Activated T-cell treated with anti-CD3 and anti-CD28 coated beads for 48 hours (primary cell): ENCODE data around the gene RIPOR3.

ENCODE experiments used
- DNase-seq: peaks from one replicate; pipeline ENCODE4 v3.0.0-alpha.2; 2020; ENCODE audit warnings: low read depth

Gene RIPOR3

GRCh38 chr20:50588034-50588736 is 103.2 kb downstream of the RIPOR3 start:
- peak; percentile 70 for DNase-seq

- no peak for DNase-seq
Observed at GRCh38 chr20:50587291-50587961, 103.9 kb downstream of the RIPOR3 start.

- no peak for DNase-seq
Observed at GRCh38 chr20:50586531-50587232, 104.7 kb downstream of the RIPOR3 start.

- no peak for DNase-seq
Observed at GRCh38 chr20:50585678-50586077, 105.7 kb downstream of the RIPOR3 start.

- DNase-seq, result no peak
Observed at GRCh38 chr20:50585214-50585613, 106.1 kb downstream of the RIPOR3 start.

GRCh38 chr20:50584687-50585086 is 106.7 kb downstream of the RIPOR3 start:
- no peak for DNase-seq

- no peak for DNase-seq
Observed at GRCh38 chr20:50583442-50584150, 107.7 kb downstream of the RIPOR3 start.

GRCh38 chr20:50582591-50583234 is 108.6 kb downstream of the RIPOR3 start:
- no peak for DNase-seq

GRCh38 chr20:50582092-50582491 is 109.2 kb downstream of the RIPOR3 start:
- DNase-seq, result no peak

GRCh38 chr20:50580842-50581544 is 110.3 kb downstream of the RIPOR3 start:
- no peak for DNase-seq

GRCh38 chr20:50580016-50580747 is 111.2 kb downstream of the RIPOR3 start:
- DNase-seq, result peak; percentile 36

GRCh38 chr20:50579511-50579910 is 111.8 kb downstream of the RIPOR3 start:
- no peak for DNase-seq

GRCh38 chr20:50578778-50579165 is 112.6 kb downstream of the RIPOR3 start:
- no peak for DNase-seq

GRCh38 chr20:50578061-50578777 is 113.1 kb downstream of the RIPOR3 start:
- no peak for DNase-seq

- DNase-seq, result no peak
Observed at GRCh38 chr20:50577175-50578018, 113.9 kb downstream of the RIPOR3 start.

GRCh38 chr20:50575865-50576720 is 115.2 kb downstream of the RIPOR3 start:
- peak; percentile 48 for DNase-seq

GRCh38 chr20:50574586-50574985 is 116.8 kb downstream of the RIPOR3 start:
- DNase-seq, result no peak

GRCh38 chr20:50574108-50574507 is 117.2 kb downstream of the RIPOR3 start:
- no peak for DNase-seq
